Uterus (tissue), 4 donors: ENCODE measurements around the gene LHFPL6. TPM values are rescaled to one million over a fixed set of nuclear protein-coding genes. Genes with fewer than 3 reads are reported as not detected.
A peak's percentile ranks its signal among the peaks of the same experiment; 100 is the strongest.

Experiments
- DNase-seq, 2 donors: peaks; one replicate each; pipeline ENCODE4 v3.0.0-alpha.2; 2019 to 2020
- H3K27ac ChIP-seq, 2 donors: fragments of 200-600 bp; sonication (generic); 1 replicate in 1 of 2; 2 replicates in 1 of 2; pipeline ENCODE4 v1.5.1; 2016 to 2018
- H3K27me3 ChIP-seq, 2 donors: fragments of 200-600 bp; sonication (generic); one replicate each; pipeline ENCODE4 v1.5.1; 2018 to 2019; ENCODE audit warnings: control low read depth in 1 of 2
- H3K36me3 ChIP-seq, 2 donors: fragments of 200-600 bp; sonication (generic); one replicate each; pipeline ENCODE4 v1.5.1; 2019; ENCODE audit warnings: control low read depth in 1 of 2
- H3K4me1 ChIP-seq, 2 donors: fragments of 200-600 bp; sonication (generic); one replicate each; pipeline ENCODE4 v1.5.1; 2018 to 2019; ENCODE audit warnings: control low read depth in 1 of 2
- H3K4me3 ChIP-seq, 2 donors: fragments of 200-600 bp; sonication (generic); 1 replicate in 1 of 2; 2 replicates in 1 of 2; pipeline ENCODE4 v1.5.1; 2018 to 2019; ENCODE audit warnings: mild to moderate bottlenecking in 1 of 2
- H3K9me3 ChIP-seq, 2 donors: fragments of 200-600 bp; sonication (generic); one replicate each; pipeline ENCODE4 v1.5.1; 2019; ENCODE audit warnings: control low read depth in 1 of 2
- POLR2A ChIP-seq, 2 donors: fragments of 450-650 bp; IDR thresholded peaks; one replicate each; pipeline ENCODE4 v1.6.1; 2016; ENCODE audit warnings: antibody characterized with exemption in 2 of 2, mild to moderate bottlenecking in 1 of 2, moderate library complexity in 1 of 2
- intact Hi-C: fragments of 100-400 bp; cut with DNase I; formaldehyde crosslinking; loops from one replicate; pipeline ENCODE4 v1.15.1; 2023; ENCODE audit warnings: low total_unique reads
- total RNA-seq, 4 donors: library from RNA; depleted of rRNA in 3 of 4; stranded (reverse); fragments of >200 nt in 3 of 4; gene quantifications; one replicate each; pipeline versions ENCODE4 v1.1.0 to v1.2.4, GENCODE V29; 2014 to 2023
- TF ChIP-seq, protein P1 (sequence below), 4 experiments: fragments of 200-600 bp in 2 of 4; fragments of 450-650 bp in 2 of 4; sonication (generic) in 2 of 4; IDR thresholded peaks; one replicate each; pipeline ENCODE4 v1.5.1; 2016 to 2019; ENCODE audit warnings: antibody characterized with exemption in 4 of 4, mild to moderate bottlenecking in 2 of 4, moderate library complexity in 1 of 4
- donor health status: DM: yes; HTN: yes; CAD: no.

LHFPL6 gene
- total RNA-seq, 4 donors from 2014 or later = 37.9 to 105 (median 86.8) TPM

DNA sequence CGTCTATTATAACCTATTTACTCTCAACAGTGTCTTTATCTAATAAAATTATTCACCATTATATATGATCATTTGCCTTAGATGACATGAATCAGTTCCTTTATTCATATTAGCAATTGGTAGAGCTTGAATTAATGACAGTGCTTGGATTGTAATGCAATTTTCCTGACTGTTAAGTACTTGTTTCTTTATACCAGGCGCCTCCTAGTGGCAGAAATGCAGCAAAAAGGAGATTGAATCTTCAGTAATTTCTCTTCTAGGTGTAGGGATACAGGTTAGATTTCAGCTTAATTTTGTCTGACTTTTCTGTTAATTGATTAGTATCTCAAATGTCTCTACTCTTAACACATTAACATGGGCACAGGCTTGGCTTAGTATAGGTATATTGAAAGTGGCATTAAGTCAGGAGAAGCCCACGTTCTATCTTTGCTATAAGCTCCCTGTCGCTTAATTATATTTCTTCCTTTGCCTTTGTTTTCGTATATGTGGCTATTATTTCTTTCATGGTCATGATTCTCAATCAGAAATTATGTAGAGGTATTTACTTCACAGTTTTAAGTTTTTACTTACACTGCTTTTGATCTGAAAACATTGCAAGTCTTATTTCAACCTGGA is 9.1 kb upstream of the LHFPL6 start:
- Histone ChIP-seq H3K27me3 (no peaks in the 10 kb centered on the region), H3K4me3 (no peak overlapping the region), H3K4me1 (no peaks in the 10 kb centered on the region), H3K36me3 (no peaks in the 10 kb centered on the region), H3K27ac (no peak overlapping the region), H3K9me3 (no peaks in the 10 kb centered on the region)
- peak; percentile 57 to 89 for DNase-seq
- no peak for TF ChIP-seq POLR2A (IDR thresholded peaks at IDR 0.05)
- TF ChIP-seq, protein P1, sequence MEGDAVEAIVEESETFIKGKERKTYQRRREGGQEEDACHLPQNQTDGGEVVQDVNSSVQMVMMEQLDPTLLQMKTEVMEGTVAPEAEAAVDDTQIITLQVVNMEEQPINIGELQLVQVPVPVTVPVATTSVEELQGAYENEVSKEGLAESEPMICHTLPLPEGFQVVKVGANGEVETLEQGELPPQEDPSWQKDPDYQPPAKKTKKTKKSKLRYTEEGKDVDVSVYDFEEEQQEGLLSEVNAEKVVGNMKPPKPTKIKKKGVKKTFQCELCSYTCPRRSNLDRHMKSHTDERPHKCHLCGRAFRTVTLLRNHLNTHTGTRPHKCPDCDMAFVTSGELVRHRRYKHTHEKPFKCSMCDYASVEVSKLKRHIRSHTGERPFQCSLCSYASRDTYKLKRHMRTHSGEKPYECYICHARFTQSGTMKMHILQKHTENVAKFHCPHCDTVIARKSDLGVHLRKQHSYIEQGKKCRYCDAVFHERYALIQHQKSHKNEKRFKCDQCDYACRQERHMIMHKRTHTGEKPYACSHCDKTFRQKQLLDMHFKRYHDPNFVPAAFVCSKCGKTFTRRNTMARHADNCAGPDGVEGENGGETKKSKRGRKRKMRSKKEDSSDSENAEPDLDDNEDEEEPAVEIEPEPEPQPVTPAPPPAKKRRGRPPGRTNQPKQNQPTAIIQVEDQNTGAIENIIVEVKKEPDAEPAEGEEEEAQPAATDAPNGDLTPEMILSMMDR (IDR thresholded peaks at IDR 0.05) = peak; percentile 78 to 86 (median 82)
- intact Hi-C loops = loop anchor here (10.0 kb wide), 1 partner anchor 467 kb away; no protein-coding TSS in a partner anchor

DNA sequence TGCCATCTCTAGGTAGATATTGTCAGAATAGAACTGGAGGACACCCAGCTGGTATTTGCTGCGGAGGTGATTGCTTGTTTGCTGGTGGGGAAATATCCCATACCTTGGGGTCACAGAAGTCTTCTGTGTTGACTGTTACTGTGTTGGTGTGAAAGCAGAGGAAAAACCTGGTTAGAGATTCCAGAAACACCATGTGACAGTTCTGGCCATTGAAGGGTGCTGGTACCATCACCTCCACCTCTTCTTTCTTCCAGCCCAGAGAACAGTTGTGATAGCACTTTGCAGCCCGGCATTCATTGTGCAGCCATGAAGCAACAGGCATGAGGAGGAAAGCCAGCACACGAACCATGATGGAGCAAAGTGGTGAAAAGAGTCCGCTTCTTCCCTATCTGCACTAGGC is 4.9 kb upstream of the LHFPL6 start:
- no peak overlapping the region for H3K4me3 ChIP-seq
- TF ChIP-seq, protein P1 (IDR thresholded peaks at IDR 0.05) = no peak
- no peak for TF ChIP-seq POLR2A (IDR thresholded peaks at IDR 0.05)
- H3K4me1 ChIP-seq = no peaks in the 10 kb centered on the region
- no peaks in the 10 kb centered on the region for H3K9me3 ChIP-seq
- DNase-seq = no peak
- intact Hi-C loops = no loop called here
- no peak overlapping the region for H3K27ac ChIP-seq
- no peaks in the 10 kb centered on the region for H3K27me3 ChIP-seq
- H3K36me3 ChIP-seq = no peaks in the 10 kb centered on the region

DNA sequence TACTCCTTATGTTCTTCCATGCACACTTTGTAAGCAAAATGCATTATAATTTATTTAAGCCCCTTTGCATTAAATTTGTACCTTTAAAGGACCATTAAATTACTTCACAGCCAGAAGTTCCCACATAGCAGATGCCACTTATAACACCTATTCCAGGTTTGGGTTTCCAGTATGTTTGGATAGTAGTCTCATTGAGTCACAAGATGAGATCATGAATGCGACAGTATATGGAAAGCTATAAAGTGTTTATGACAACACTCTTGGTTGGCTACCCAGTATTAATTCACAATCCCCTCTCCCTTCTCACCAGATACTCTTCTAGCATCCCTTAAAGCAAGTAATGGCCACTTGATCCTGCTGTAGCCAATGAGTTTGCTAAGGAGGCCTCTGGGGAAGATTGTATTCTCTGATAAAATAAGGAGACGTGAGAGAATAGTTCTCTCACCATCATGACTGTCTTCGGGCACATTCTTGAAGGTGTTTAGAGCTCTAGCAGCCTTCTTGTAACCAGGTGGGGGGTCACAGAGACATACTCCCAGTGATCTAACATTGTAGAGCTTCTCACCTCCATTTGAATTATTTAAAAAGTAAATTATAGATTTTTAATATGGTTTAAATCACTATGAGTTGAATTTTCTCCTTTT is 2.8 kb upstream of the LHFPL6 start:
- H3K27me3 ChIP-seq = no peaks in the 10 kb centered on the region
- DNase-seq = no peak
- H3K4me3 ChIP-seq = no peak overlapping the region
- no peak overlapping the region for H3K27ac ChIP-seq
- intact Hi-C loops = no loop called here
- no peaks in the 10 kb centered on the region for H3K9me3 ChIP-seq
- no peaks in the 10 kb centered on the region for H3K4me1 ChIP-seq
- TF ChIP-seq, protein P1 (IDR thresholded peaks at IDR 0.05) = no peak
- TF ChIP-seq POLR2A (IDR thresholded peaks at IDR 0.05) = no peak
- no peaks in the 10 kb centered on the region for H3K36me3 ChIP-seq

DNA sequence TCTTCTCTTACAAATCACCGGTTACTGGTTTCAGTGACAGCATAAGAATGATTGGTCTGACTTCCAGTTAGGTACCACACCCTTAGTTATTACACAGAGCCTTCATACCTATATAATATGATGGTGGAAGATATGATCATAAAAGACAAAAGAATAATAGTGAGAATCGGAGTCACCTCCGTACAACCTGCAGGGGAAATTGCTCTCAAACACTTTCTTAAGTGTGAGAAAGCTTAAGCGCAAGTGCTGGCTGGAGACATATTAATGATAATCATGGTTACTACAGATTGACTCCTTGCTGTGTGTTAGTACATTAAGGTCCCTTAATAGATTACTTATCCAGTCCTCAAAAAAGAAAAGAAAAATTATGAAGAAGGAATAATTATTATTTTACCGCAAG is 1.8 kb upstream of the LHFPL6 start:
- H3K4me1 ChIP-seq = no peaks in the 10 kb centered on the region
- no peaks in the 10 kb centered on the region for H3K9me3 ChIP-seq
- DNase-seq = no peak
- no peaks in the 10 kb centered on the region for H3K27me3 ChIP-seq
- no peaks in the 10 kb centered on the region for H3K36me3 ChIP-seq
- intact Hi-C loops = no loop called here
- no peak overlapping the region for H3K27ac ChIP-seq
- no peak overlapping the region for H3K4me3 ChIP-seq
- TF ChIP-seq, protein P1 (IDR thresholded peaks at IDR 0.05) = no peak
- TF ChIP-seq POLR2A (IDR thresholded peaks at IDR 0.05) = no peak

DNA sequence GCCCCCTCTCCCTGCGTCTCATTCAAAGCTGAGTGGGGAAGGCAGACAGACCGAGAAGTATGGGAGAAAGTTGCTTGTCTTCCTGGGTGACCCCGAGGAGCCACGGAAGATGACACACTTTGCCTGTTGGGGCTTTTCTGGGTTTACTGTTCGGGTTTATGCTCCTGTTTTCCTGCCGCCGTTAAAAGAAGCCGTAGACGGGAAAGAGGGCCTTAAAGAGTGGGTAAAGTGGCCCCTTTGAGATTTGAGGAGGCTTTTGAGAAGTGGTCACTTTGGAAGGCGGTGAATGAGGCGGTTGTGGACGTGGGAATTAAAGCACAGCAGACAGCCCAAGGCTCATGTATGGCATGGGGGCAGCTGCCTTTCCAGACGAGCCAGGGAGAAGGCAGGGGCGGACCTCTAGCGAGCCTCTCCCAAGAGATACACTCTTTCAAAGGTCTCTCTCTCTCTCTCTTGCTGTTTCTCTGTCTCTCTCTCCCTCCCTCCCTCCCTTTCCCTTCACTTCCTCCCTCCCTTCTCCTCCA is 493 bp upstream of the LHFPL6 start:
- H3K4me1 ChIP-seq = no peaks in the 10 kb centered on the region
- intact Hi-C loops = no loop called here
- TF ChIP-seq POLR2A (IDR thresholded peaks at IDR 0.05) = no peak
- TF ChIP-seq, protein P1 (IDR thresholded peaks at IDR 0.05) = no peak
- no peaks in the 10 kb centered on the region for H3K36me3 ChIP-seq
- H3K9me3 ChIP-seq = no peaks in the 10 kb centered on the region
- peak overlapping the region; percentile 91 for H3K27ac ChIP-seq
- no peaks in the 10 kb centered on the region for H3K27me3 ChIP-seq
- DNase-seq = peak; percentile 22 to 39
- peak overlapping the region; percentile 80 to 81 for H3K4me3 ChIP-seq
